Trophoblast cell (in vitro differentiated cells and primary cell): ENCODE measurements around the gene RHCG.
A peak's percentile ranks its signal among the peaks of the same experiment; 100 is the strongest.

Experiments used
- DNase-seq, 2 donors: peaks; one replicate each; pipeline ENCODE4 v3.0.0-alpha.2; 2016
- H2AFZ ChIP-seq: 2 replicates; pipeline ENCODE4 v1.6.1; 2013; ENCODE audit warnings: low read length, moderate library complexity, mild to moderate bottlenecking; ENCODE audit not compliant: insufficient read depth, poor library complexity
- H2AK5ac ChIP-seq: 2 replicates; pipeline ENCODE4 v1.6.1; 2013; ENCODE audit warnings: mild to moderate bottlenecking, low read length
- H2BK120ac ChIP-seq: 2 replicates; pipeline ENCODE4 v1.6.1; 2013; ENCODE audit warnings: low read length, mild to moderate bottlenecking, moderate library complexity; ENCODE audit not compliant: insufficient read depth, poor library complexity
- H2BK12ac ChIP-seq: 2 replicates; pipeline ENCODE4 v1.6.1; 2013; ENCODE audit warnings: mild to moderate bottlenecking, low read length, moderate library complexity
- H2BK5ac ChIP-seq: 2 replicates; pipeline ENCODE4 v1.6.1; 2013; ENCODE audit warnings: low read length, low read depth, moderate library complexity, mild to moderate bottlenecking; ENCODE audit not compliant: poor library complexity
- H3K14ac ChIP-seq: 2 replicates; pipeline ENCODE4 v1.6.1; 2013; ENCODE audit warnings: mild to moderate bottlenecking, low read length
- H3K18ac ChIP-seq: 2 replicates; pipeline ENCODE4 v1.6.1; 2013; ENCODE audit warnings: mild to moderate bottlenecking, low read length
- H3K23ac ChIP-seq: 2 replicates; pipeline ENCODE4 v1.6.1; 2013; ENCODE audit warnings: low read length
- H3K27ac ChIP-seq: 2 replicates; pipeline ENCODE4 v1.5.1; 2013; ENCODE audit warnings: low read depth, mild to moderate bottlenecking, inconsistent platforms, low read length, moderate library complexity
- H3K27me3 ChIP-seq: 2 replicates; pipeline ENCODE4 v1.6.1; 2013; ENCODE audit warnings: inconsistent platforms, mild to moderate bottlenecking, low read length, moderate library complexity; ENCODE audit not compliant: insufficient read depth
- H3K36me3 ChIP-seq, 2 experiments: 1 replicate in 1 of 2; 2 replicates in 1 of 2; pipeline ENCODE4 v1.6.1; 2013; ENCODE audit warnings: low read length in 2 of 2, mild to moderate bottlenecking in 2 of 2, moderate library complexity in 1 of 2; ENCODE audit not compliant: insufficient read depth in 2 of 2, control insufficient read depth in 1 of 2
- H3K4ac ChIP-seq: 2 replicates; pipeline ENCODE4 v1.6.1; 2013; ENCODE audit warnings: low read depth, mild to moderate bottlenecking, low read length, moderate library complexity
- H3K4me1 ChIP-seq, 2 experiments: 1 replicate in 1 of 2; 2 replicates in 1 of 2; pipeline ENCODE4 v1.6.1; 2013; ENCODE audit warnings: low read length in 2 of 2, mild to moderate bottlenecking in 2 of 2, moderate library complexity in 1 of 2; ENCODE audit not compliant: insufficient read depth in 2 of 2, control insufficient read depth in 1 of 2
- H3K4me2 ChIP-seq: 2 replicates; pipeline ENCODE4 v1.6.1; 2013; ENCODE audit warnings: inconsistent platforms, mild to moderate bottlenecking, low read length, moderate library complexity
- H3K4me3 ChIP-seq: 2 replicates; pipeline ENCODE4 v1.5.1; 2013; ENCODE audit warnings: mild to moderate bottlenecking, low read depth, low read length, inconsistent platforms
- H3K79me1 ChIP-seq: one replicate; pipeline ENCODE4 v1.6.1; 2013; ENCODE audit warnings: low read length
- H3K79me2 ChIP-seq: 2 replicates; pipeline ENCODE4 v1.6.1; 2013; ENCODE audit warnings: low read length, mild to moderate bottlenecking; ENCODE audit not compliant: control insufficient read depth, insufficient read depth, poor library complexity
- H3K9ac ChIP-seq: 2 replicates; pipeline ENCODE4 v1.6.1; 2013; ENCODE audit warnings: mild to moderate bottlenecking, low read length
- H3K9me3 ChIP-seq: 2 replicates; pipeline ENCODE4 v1.6.1; 2013; ENCODE audit warnings: low read depth, mild to moderate bottlenecking, control low read depth, inconsistent platforms, low read length; ENCODE audit not compliant: insufficient read depth
- H4K12ac ChIP-seq: 2 replicates; pipeline ENCODE4 v1.6.1; 2013; ENCODE audit warnings: low read depth, mild to moderate bottlenecking, low read length, moderate library complexity
- H4K8ac ChIP-seq: 2 replicates; pipeline ENCODE4 v1.6.1; 2013; ENCODE audit warnings: low read depth, mild to moderate bottlenecking, low read length, moderate library complexity
- H4K91ac ChIP-seq: one replicate; pipeline ENCODE4 v1.6.1; 2013; ENCODE audit warnings: low read depth, mild to moderate bottlenecking, low read length, moderate library complexity
- WGBS: extraction: QIAGEN DNeasy Blood & Tissue Kit; methylation state at CpG from one replicate; pipeline ENCODE4 v1.1.7; 2013; ENCODE audit warnings: missing lambda C conversion rate; ENCODE audit not compliant: insufficient read length, insufficient coverage; ENCODE audit errors: extremely low coverage; 5-methylcytosine and 5-hydroxymethylcytosine counted together

The RHCG gene

GRCh38 chr15:89490081-89490813, 6.1 kb downstream of the RHCG start:
- Histone ChIP-seq H3K14ac (no peak overlapping the region), H2BK120ac (no peak overlapping the region), H3K27ac (no peak overlapping the region), H3K18ac (no peak overlapping the region), H4K12ac (no peak overlapping the region), H3K79me2 (no peaks in the 10 kb centered on the region), H3K23ac (peak overlapping the region; percentile 17), H4K91ac (no peak overlapping the region), H3K9me3 (no peaks in the 10 kb centered on the region), H3K4me2 (no peak overlapping the region), H2AK5ac (no peak overlapping the region), H2BK12ac (no peak overlapping the region), H3K4me3 (no peak overlapping the region), H3K36me3 (no peaks in the 10 kb centered on the region), H4K8ac (no peak overlapping the region), H2BK5ac (no peak overlapping the region), H3K79me1 (no peaks in the 10 kb centered on the region), H3K4ac (no peak overlapping the region), H3K9ac (peak overlapping the region; percentile 43), H3K27me3 (no peaks in the 10 kb centered on the region), H2AFZ (no peak overlapping the region), H3K4me1 (no peaks in the 10 kb centered on the region)
- WGBS, result no CpG with 5 or more reads among the region's 10 CpGs
- DNase-seq, result no peak

- Histone ChIP-seq H2BK120ac (no peak overlapping the region), H2AK5ac (no peak overlapping the region), H3K27ac (no peak overlapping the region), H3K18ac (no peak overlapping the region), H3K27me3 (no peaks in the 10 kb centered on the region), H4K12ac (no peak overlapping the region), H3K9ac (no peak overlapping the region), H3K4me1 (no peaks in the 10 kb centered on the region), H4K8ac (no peak overlapping the region), H3K4me2 (no peak overlapping the region), H2BK12ac (no peak overlapping the region), H3K79me2 (no peaks in the 10 kb centered on the region), H4K91ac (no peak overlapping the region), H3K79me1 (no peaks in the 10 kb centered on the region), H3K4me3 (no peak overlapping the region), H3K14ac (no peak overlapping the region), H2AFZ (no peak overlapping the region), H3K36me3 (no peaks in the 10 kb centered on the region), H3K9me3 (no peaks in the 10 kb centered on the region), H3K4ac (no peak overlapping the region), H2BK5ac (no peak overlapping the region), H3K23ac (no peak overlapping the region)
- DNase-seq, result no peak
- no CpG with 5 or more reads among the region's 4 CpGs for WGBS
Measured at GRCh38 chr15:89489376-89489775, 7.0 kb downstream of the RHCG start.

DNA sequence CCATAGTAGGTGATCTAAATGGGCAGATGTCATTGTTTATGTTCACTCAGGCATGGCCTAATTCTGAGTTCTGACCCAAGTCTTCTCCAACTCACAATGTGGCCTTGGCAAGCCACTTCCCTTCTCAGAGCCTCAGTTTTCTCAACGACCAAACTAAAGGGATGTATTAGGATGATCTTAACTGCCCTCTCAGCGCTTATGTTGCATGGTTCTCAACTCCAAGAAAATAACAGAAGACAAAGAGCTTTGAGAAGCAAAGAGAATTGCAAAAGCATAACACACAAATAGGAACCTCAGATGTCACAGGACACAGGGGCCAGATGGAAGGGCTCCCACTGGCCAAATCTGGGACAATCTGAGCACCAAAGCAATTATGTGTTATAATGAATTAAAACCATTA, 8.6 kb downstream of the RHCG start:
- H4K12ac ChIP-seq, result no peak overlapping the region
- H3K27ac ChIP-seq, result no peak overlapping the region
- no peaks in the 10 kb centered on the region for H3K9me3 ChIP-seq
- no peak overlapping the region for H3K14ac ChIP-seq
- H3K4ac ChIP-seq, result no peak overlapping the region
- H2BK12ac ChIP-seq, result no peak overlapping the region
- no peak for DNase-seq
- no peak overlapping the region for H4K8ac ChIP-seq
- H3K79me2 ChIP-seq, result no peaks in the 10 kb centered on the region
- H2AK5ac ChIP-seq, result no peak overlapping the region
- no peaks in the 10 kb centered on the region for H3K36me3 ChIP-seq
- H3K23ac ChIP-seq, result no peak overlapping the region
- H3K9ac ChIP-seq, result no peak overlapping the region
- no peak overlapping the region for H2BK120ac ChIP-seq
- no peaks in the 10 kb centered on the region for H3K79me1 ChIP-seq
- H3K27me3 ChIP-seq, result no peaks in the 10 kb centered on the region
- no peak overlapping the region for H2BK5ac ChIP-seq
- H3K18ac ChIP-seq, result no peak overlapping the region
- H4K91ac ChIP-seq, result no peak overlapping the region
- no peak overlapping the region for H2AFZ ChIP-seq
- H3K4me2 ChIP-seq, result no peak overlapping the region
- H3K4me1 ChIP-seq, result no peaks in the 10 kb centered on the region
- no peak overlapping the region for H3K4me3 ChIP-seq
- no CpG with 5 or more reads among the region's 2 CpGs for WGBS

DNA sequence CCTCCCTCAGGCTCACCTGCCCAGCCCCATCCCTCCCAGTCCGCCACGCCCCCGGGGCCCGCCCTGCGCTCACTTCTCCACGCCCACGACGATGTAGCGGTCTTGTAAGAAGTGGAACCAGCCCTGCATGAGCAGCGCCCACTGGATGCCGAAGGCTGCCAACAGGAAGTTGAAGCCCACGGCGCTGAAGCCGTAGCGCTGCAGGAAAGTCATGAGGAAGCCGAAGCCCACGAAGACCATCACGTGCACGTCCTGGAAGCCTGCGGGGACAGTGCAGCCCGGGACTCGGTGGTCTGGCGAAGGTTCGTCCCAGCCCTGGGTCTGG, 9.7 kb downstream of the RHCG start:
- Histone ChIP-seq H3K9ac (no peak overlapping the region), H3K36me3 (no peaks in the 10 kb centered on the region), H3K27me3 (no peaks in the 10 kb centered on the region), H4K12ac (no peak overlapping the region), H3K79me2 (no peaks in the 10 kb centered on the region), H3K14ac (no peak overlapping the region), H3K23ac (no peak overlapping the region), H2BK120ac (no peak overlapping the region), H2AFZ (no peak overlapping the region), H3K4me2 (no peak overlapping the region), H3K18ac (no peak overlapping the region), H2BK5ac (no peak overlapping the region), H3K79me1 (no peaks in the 10 kb centered on the region), H2BK12ac (no peak overlapping the region), H3K4me1 (no peaks in the 10 kb centered on the region), H3K27ac (no peak overlapping the region), H3K4ac (no peak overlapping the region), H3K4me3 (no peak overlapping the region), H4K91ac (no peak overlapping the region), H2AK5ac (no peak overlapping the region), H4K8ac (no peak overlapping the region), H3K9me3 (no peaks in the 10 kb centered on the region)
- DNase-seq, result peak; percentile 15 to 57
- no CpG with 5 or more reads among the region's 24 CpGs for WGBS
